Fibroblast of the aortic adventitia (primary cell): ENCODE data around the gene RUNX1. TPM values are rescaled to one million over a fixed set of nuclear protein-coding genes. Genes with fewer than 3 reads are reported as not detected.
A peak's percentile ranks its signal among the peaks of the same experiment; 100 is the strongest.

Experiments
- DNase-seq: peaks from one replicate; pipeline ENCODE4 v3.0.0-alpha.2; 2010; ENCODE audit warnings: low read depth
- H3K4me3 ChIP-seq: 2 replicates; pipeline ENCODE4 v1.5.1; 2011; ENCODE audit warnings: low read depth, mild to moderate bottlenecking, control low read depth, low read length, moderate library complexity
- CTCF ChIP-seq: IDR thresholded peaks from 2 replicates; pipeline ENCODE4 v1.5.1; 2011; ENCODE audit warnings: mild to moderate bottlenecking, low read length, control low read depth, inconsistent platforms; ENCODE audit not compliant: insufficient read depth
- total RNA-seq: library from RNA; depleted of rRNA; stranded (reverse); fragments of >200 nt; gene quantifications from 2 replicates; pipeline ENCODE4 v1.2.3, GENCODE V29; 2012; ENCODE audit warnings: low replicate concordance

Gene RUNX1
- total RNA-seq, 1 donor, result 28.0 TPM

DNA sequence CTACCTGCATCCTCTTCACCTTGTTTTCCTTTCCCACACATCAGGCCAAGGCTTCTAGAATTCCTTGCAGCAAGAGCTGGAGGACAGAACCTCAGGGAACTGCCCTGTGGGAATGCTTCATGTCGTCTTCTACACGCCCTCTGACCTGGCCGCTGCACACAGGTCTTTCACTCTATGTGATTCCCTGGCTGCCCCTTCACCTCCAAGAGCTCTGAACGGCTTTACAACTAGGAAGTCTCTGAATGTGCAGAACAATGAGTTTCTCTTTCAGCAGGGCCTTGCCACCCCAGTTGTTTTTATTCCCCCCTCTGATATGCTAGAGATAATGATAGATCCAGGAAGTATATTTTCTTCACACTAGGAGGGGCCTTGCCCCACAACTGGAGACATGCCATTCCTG lies 237.7 kb downstream of the RUNX1 start:
- no peak overlapping the region for H3K4me3 ChIP-seq
- TF ChIP-seq CTCF, result no peak
- DNase-seq, result no peak

DNA sequence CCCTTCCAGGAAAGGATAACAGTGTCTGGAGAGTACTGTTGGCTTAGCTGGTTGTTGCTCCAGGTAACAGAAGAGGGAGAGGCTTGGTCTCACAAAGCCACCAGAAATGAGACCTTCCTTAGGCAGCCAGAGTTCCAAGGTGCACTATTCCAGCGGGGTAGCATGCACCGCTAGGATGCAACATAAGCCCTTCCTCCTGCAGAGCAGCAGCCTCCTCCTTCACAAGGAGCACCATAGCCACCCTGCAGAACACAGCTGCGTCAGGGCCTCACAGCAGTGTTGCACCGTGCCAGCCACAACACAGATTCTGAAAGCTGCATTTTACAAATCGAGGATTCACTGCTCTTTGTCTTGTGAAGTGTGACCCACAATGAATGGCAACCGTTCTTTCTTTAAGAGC lies 238.3 kb downstream of the RUNX1 start:
- no peak for TF ChIP-seq CTCF
- no peak overlapping the region for H3K4me3 ChIP-seq
- no peak for DNase-seq

- DNase-seq, result no peak
- TF ChIP-seq CTCF, result no peak
- H3K4me3 ChIP-seq, result no peak overlapping the region
These were observed 239.3 kb downstream of the RUNX1 start for GRCh38 chr21:34809822-34810221.

DNA sequence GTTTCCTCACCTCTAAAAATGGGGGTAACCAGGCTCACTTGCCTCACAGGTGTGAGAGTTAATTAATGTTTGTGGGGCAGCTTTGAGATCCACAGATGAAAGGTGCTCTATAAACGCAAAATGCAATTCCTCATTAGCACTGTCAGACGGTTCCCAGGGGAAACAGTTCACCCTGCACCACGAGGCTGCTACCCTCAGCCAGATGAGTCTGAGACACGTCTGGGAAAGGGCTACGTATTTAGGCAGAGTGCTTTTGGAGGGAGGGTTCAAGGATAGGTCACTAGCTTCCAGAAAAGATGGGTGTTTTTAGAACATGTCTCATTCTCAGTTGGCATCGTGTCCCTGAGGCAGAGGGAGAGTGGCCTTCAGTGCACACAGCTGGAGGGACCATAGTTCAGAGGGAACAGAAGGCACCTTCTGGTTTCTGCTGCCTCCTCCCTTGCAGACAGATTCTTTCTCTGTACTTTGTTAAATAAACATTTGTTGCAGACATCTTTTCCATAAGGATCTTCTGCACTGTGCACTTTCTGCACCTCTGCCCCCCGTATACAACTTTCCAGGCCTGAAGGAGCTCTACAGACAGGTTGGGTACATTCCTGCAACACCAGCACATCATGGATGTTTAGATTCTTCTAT lies 240.4 kb downstream of the RUNX1 start:
- no peak overlapping the region for H3K4me3 ChIP-seq
- no peak for TF ChIP-seq CTCF
- peak; percentile 84 for DNase-seq

- H3K4me3 ChIP-seq, result no peak overlapping the region
- DNase-seq, result peak; percentile 97
- TF ChIP-seq CTCF, result no peak
These were observed 241.1 kb downstream of the RUNX1 start for GRCh38 chr21:34807881-34808568.

DNA sequence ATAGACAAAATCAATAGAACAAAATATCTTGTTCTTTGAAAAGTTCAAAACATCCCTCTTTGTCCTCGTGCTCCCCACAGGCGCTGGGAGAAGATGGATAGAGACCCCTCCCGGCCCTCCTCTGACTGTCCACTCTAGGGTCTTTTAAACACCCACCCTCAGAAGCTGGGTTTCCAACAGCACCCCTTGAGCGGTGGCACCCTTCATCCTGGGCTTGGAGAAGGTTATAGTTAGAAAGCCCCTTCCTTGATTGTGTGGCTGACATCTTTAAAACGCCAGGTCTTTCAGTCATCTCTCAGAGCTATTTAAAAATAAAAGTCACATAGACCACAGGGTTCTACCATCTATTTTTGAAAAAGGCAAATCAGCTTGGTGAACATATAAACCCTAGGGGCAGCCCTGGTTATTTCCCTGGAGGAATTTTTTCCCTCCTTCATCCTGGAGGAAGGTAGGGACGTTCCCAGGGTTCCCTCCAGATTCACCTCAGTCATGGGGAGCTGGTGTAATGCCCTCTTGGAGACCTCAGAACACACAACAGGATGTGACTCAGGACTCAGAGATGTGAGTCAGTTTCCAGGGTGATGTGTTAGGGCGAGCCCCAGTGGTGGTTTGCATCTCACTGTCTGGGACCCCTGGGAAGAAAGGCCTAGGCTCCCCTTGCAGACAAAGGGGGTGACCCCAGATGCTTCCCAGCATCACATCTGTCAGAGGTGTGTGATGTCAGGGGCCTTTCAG lies 241.8 kb downstream of the RUNX1 start:
- TF ChIP-seq CTCF, result no peak
- H3K4me3 ChIP-seq, result no peak overlapping the region
- DNase-seq, result peak; percentile 93
